NCI-H460 (cell line): ENCODE results near the gene MLLT1. TPM values are rescaled to one million over a fixed set of nuclear protein-coding genes. Genes with fewer than 3 reads are reported as not detected.

ENCODE experiments used
- DNase-seq: peaks from one replicate; pipeline ENCODE4 v3.0.0-alpha.2; 2016; ENCODE audit warnings: low read depth; ENCODE audit errors: extremely low read depth
- small RNA-seq, 2 experiments: library from RNA; depleted of rRNA; stranded (forward); fragments of <200 nt; gene quantifications; one replicate each; pipeline ENCODE3, GENCODE V24; 2014
- total RNA-seq: library from RNA; depleted of rRNA; stranded (reverse); fragments of >200 nt; shearing (Covaris generic); gene quantifications from 2 replicates; pipeline ENCODE4 v1.2.3, GENCODE V29; 2014; rRNA removed

The MLLT1 gene
- total RNA-seq, 1 experiment from 2014 or later, result 14.6 TPM

DNA sequence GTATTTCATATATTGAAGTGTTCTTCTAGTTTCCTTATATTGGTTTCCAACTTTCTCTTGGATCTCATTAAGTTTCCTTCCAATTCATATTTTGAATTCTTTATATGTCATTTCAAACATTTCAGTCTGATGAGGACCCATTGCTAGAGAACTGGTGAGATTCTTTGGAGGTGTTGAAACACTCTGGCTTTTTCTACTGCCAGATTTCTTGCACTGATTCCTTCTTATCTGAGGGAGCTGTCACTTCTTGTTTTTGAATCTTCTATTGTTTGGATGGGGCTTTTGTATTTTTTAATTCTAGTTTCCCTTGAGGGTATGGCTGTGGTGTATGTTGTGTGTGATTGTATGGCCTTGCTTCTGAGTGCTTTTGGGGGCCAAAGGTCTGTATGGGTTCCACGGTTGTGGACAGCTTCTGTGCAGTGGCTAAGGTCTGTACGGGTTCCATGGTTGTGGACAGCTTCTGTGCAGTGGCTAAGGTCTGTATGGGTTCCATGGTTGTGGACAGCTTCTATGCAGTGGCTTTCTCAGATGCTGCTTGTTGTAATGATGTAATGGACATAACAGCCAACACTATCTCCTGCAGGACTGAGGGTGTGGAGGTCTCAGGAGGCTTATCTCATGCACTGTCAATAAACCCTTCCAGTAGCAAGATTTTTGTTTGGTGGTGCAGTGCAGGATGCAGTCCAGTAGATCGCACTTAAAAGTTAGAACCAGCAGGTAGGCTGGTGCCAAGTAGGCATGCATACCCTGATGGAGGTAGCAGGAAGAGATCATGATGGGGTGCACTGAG is 107.5 kb downstream of the MLLT1 start:
- DNase-seq, result no peak

GRCh38 chr19:6167115-6167514 is 112.7 kb downstream of the MLLT1 start:
- DNase-seq, result no peak

DNA sequence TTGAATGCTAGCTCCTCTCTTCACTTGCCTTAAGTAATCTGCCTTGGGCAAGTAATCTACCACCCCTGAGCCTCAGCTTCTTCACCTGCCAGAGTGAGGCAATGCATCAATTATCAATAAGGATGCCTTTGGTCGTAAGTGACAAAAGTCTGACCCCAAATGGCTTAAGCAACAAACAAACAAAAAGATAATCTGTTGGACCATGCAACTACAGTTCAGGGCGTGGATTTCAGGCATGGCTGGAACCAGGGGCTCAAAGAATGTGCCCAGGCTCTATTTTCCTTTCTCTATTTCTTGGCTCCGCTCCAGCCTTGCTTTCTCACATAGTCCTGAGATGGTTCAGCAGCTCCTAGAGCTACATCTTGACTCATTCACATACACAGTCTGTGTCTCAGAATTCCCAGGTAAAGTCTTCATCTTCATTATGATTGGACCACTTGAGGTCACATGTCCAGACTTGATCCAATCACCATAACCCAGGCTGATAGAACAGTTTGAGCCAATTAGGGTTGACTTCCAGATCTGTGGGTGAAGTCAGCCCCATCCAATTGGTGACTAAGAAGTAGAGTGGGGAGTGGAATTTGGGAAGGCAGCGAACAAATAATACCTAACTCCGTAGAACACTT is 114.8 kb downstream of the MLLT1 start:
- DNase-seq, result no peak

- peak; percentile 14 for DNase-seq
Measured at GRCh38 chr19:6161271-6161850, 118.4 kb downstream of the MLLT1 start.

Small RNAs within 50 kb of the gene (small RNA-seq; reads per million reads assigned to genes)
- gene AC011471.1, result 0 reads per million in 2 experiments

Other genes starting within 250 kb of the MLLT1 start
- gene RFX2, start 169.5 kb downstream of the MLLT1 start, total RNA-seq, result 5.2 and 7.8 TPM in 2 replicates
- not detected in 2 replicates for gene ACSBG2, start 144.3 kb downstream of the MLLT1 start, total RNA-seq
- not detected in 2 replicates for gene ACER1, start 53.6 kb upstream of the MLLT1 start, total RNA-seq
- gene CLPP, start 81.6 kb upstream of the MLLT1 start, total RNA-seq, result 61.2 and 64.7 TPM in 2 replicates
- 11.9 and 18.4 TPM in 2 replicates for gene ALKBH7, start 92.8 kb upstream of the MLLT1 start, total RNA-seq
- gene PSPN, start 96.0 kb upstream of the MLLT1 start, total RNA-seq, result 1.1 and 5.3 TPM in 2 replicates
- 39.3 and 44.1 TPM in 2 replicates for gene GTF2F1, start 113.2 kb upstream of the MLLT1 start, total RNA-seq
- gene KHSRP, start 144.8 kb upstream of the MLLT1 start, total RNA-seq, result 73.6 and 92.4 TPM in 2 replicates
- gene SLC25A41, start 153.8 kb upstream of the MLLT1 start, total RNA-seq, result not detected in 2 replicates
- 13.3 and 14.1 TPM in 2 replicates for gene SLC25A23, start 179.8 kb upstream of the MLLT1 start, total RNA-seq
- 0.20 TPM in 1 of 2 replicates, not detected in the other for gene CRB3, start 184.3 kb upstream of the MLLT1 start, total RNA-seq
- gene DENND1C, start 201.8 kb upstream of the MLLT1 start, total RNA-seq, result 0.17 and 0.29 TPM in 2 replicates
- 4.4 and 6.5 TPM in 2 replicates for gene TUBB4A, start 222.3 kb upstream of the MLLT1 start, total RNA-seq